Liver (tissue), 9 donors: ENCODE measurements around the gene PRXL2A. TPM values are rescaled to one million over a fixed set of nuclear protein-coding genes. Genes with fewer than 3 reads are reported as not detected.
A peak's percentile ranks its signal among the peaks of the same experiment; 100 is the strongest.

Experiments
- DNase-seq: peaks from one replicate; pipeline ENCODE4 v3.0.0-alpha.2; 2017; ENCODE audit warnings: low spot score
- H3K27ac ChIP-seq, 2 donors: one replicate each; pipeline ENCODE4 v1.7.0; 2013; ENCODE audit warnings: inconsistent platforms in 2 of 2, low read length in 2 of 2, control low read depth in 1 of 2, low read depth in 1 of 2, mild to moderate bottlenecking in 1 of 2
- H3K27me3 ChIP-seq, 4 donors: one replicate each; pipeline versions ENCODE4 v1.6.1 to v1.7.0; 2013; ENCODE audit warnings: low read length in 3 of 4, inconsistent platforms in 1 of 4, mild to moderate bottlenecking in 1 of 4, moderate library complexity in 1 of 4; ENCODE audit not compliant: control insufficient read depth in 4 of 4, insufficient read depth in 4 of 4
- H3K36me3 ChIP-seq, 4 donors: one replicate each; pipeline versions ENCODE4 v1.6.1 to v1.7.0; 2013; ENCODE audit warnings: low read length in 3 of 4, mild to moderate bottlenecking in 3 of 4, low read depth in 1 of 4, moderate library complexity in 1 of 4; ENCODE audit not compliant: control insufficient read depth in 4 of 4, insufficient read depth in 3 of 4
- H3K4me1 ChIP-seq, 4 donors: one replicate each; pipeline versions ENCODE4 v1.6.1 to v1.7.0; 2013; ENCODE audit warnings: low read length in 3 of 4, mild to moderate bottlenecking in 3 of 4, moderate library complexity in 1 of 4; ENCODE audit not compliant: control insufficient read depth in 4 of 4, insufficient read depth in 4 of 4
- H3K4me3 ChIP-seq, 3 donors: one replicate each; pipeline versions ENCODE4 v1.6.1 to v1.7.0; 2013; ENCODE audit warnings: low read length in 3 of 3, control low read depth in 1 of 3, low read depth in 1 of 3, mild to moderate bottlenecking in 1 of 3
- H3K9ac ChIP-seq, 2 donors: one replicate each; pipeline ENCODE4 v1.7.0; 2013; ENCODE audit warnings: low read length in 2 of 2, mild to moderate bottlenecking in 2 of 2, moderate library complexity in 2 of 2, control low read depth in 1 of 2, low read depth in 1 of 2
- H3K9me3 ChIP-seq, 4 donors: one replicate each; pipeline versions ENCODE4 v1.6.1 to v1.7.0; 2013; ENCODE audit warnings: low read length in 3 of 4; ENCODE audit not compliant: control insufficient read depth in 4 of 4
- FOXA1 ChIP-seq: IDR thresholded peaks from 2 replicates; pipeline ENCODE4 v1.6.1; 2016; ENCODE audit warnings: antibody characterized with exemption
- FOXA2 ChIP-seq: IDR thresholded peaks from 2 replicates; pipeline ENCODE4 v1.6.1; 2016; ENCODE audit warnings: antibody characterized with exemption
- GABPA ChIP-seq, 2 donors: IDR thresholded peaks in 1 of 2; conservative IDR thresholded peaks in 1 of 2; 2 replicates each; pipeline ENCODE4 v1.6.1; 2016; ENCODE audit warnings: antibody characterized with exemption in 2 of 2, mild to moderate bottlenecking in 1 of 2, moderate library complexity in 1 of 2
- HNF4A ChIP-seq, 2 donors: conservative IDR thresholded peaks; 2 replicates each; pipeline ENCODE4 v1.6.1; 2016; ENCODE audit warnings: antibody characterized with exemption in 2 of 2, mild to moderate bottlenecking in 2 of 2
- JUND ChIP-seq, 2 donors: IDR thresholded peaks; 2 replicates each; pipeline ENCODE4 v1.6.1; 2016; ENCODE audit warnings: antibody characterized with exemption in 2 of 2
- RAD21 ChIP-seq, 2 donors: IDR thresholded peaks; 2 replicates each; pipeline ENCODE4 v1.6.1; 2016; ENCODE audit warnings: antibody characterized with exemption in 2 of 2, mild to moderate bottlenecking in 2 of 2
- REST ChIP-seq: IDR thresholded peaks from 2 replicates; pipeline ENCODE4 v1.6.1; 2016; ENCODE audit warnings: antibody characterized with exemption, mild to moderate bottlenecking
- RXRA ChIP-seq, 2 donors: IDR thresholded peaks; 2 replicates each; pipeline ENCODE4 v1.6.1; 2017 to 2018; ENCODE audit warnings: antibody characterized with exemption in 2 of 2, mild to moderate bottlenecking in 1 of 2
- ZBTB33 ChIP-seq: IDR thresholded peaks from 2 replicates; pipeline ENCODE4 v1.6.1; 2016; ENCODE audit warnings: antibody characterized with exemption
- WGBS: extraction: QIAGEN DNeasy Blood & Tissue Kit; methylation state at CpG from one replicate; pipeline ENCODE4 v1.1.7; 2013; 5-methylcytosine and 5-hydroxymethylcytosine counted together
- polyA plus RNA-seq, 2 donors: library from polyadenylated mRNA; stranded (reverse) in 1 of 2; unstranded in 1 of 2; fragments of 200-250 nt in 1 of 2; fragments of >200 nt in 1 of 2; fragmentation: Nextera tagmentation in 1 of 2; extraction: Ambion mirVana in 1 of 2; gene quantifications; one replicate each; pipeline versions ENCODE4 v1.2.1 to v1.2.3, GENCODE V29; 2013 to 2015
- total RNA-seq, 2 donors: library from RNA; depleted of rRNA; stranded (reverse); fragments of >200 nt; gene quantifications; one replicate each; pipeline ENCODE4 v1.2.3, GENCODE V29; 2014
- donor health status: healthy.
- donor health status: healthy.
- donor health status: healthy.
- donor health status: healthy.
- donor health status: healthy.

Gene PRXL2A
- total and polyA plus RNA-seq, 4 donors: 48.5 to 87.4 (median 54.1) TPM

- Histone ChIP-seq H3K27ac (no peak overlapping the region), H3K9me3 (no peaks in the 10 kb centered on the region), H3K9ac (no peak overlapping the region), H3K36me3 (no peaks in the 10 kb centered on the region), H3K4me3 (no peak overlapping the region), H3K27me3 (no peaks in the 10 kb centered on the region), H3K4me1 (peaks cover 10 to 48% (median 31%) of the 10 kb centered on the region in 4 donors)
- DNase-seq: no peak
- TF ChIP-seq HNF4A (conservative IDR thresholded peaks at IDR 0.05) (no peak), REST (no peak), FOXA1 (no peak)
- WGBS: 88% methylated on average over 10 of the region's 10 CpGs
Observed at GRCh38 chr10:80465839-80466590, 57.7 kb downstream of the PRXL2A start.

GRCh38 chr10:80466724-80467326 lies 58.5 kb downstream of the PRXL2A start:
- no peaks in the 10 kb centered on the region for H3K36me3 ChIP-seq
- TF ChIP-seq REST (no peak), FOXA2 (no peak), GABPA (IDR thresholded peaks at IDR 0.05 in 1 of 2, conservative IDR thresholded peaks at IDR 0.05 in 1 of 2) (no peak), RAD21 (IDR thresholded peaks at IDR 0.05) (no peak), RXRA (IDR thresholded peaks at IDR 0.05) (no peak), ZBTB33 (no peak), JUND (IDR thresholded peaks at IDR 0.05) (no peak)
- peak overlapping the region; percentile 57 to 61 for H3K27ac ChIP-seq
- H3K4me1 ChIP-seq: peaks cover 17 to 43% (median 28%) of the 10 kb centered on the region in 4 donors
- WGBS: 62% methylated on average over 10 of the region's 10 CpGs
- no peak overlapping the region for H3K4me3 ChIP-seq
- H3K27me3 ChIP-seq: no peaks in the 10 kb centered on the region
- DNase-seq: no peak
- H3K9ac ChIP-seq: no peak overlapping the region
- H3K9me3 ChIP-seq: no peaks in the 10 kb centered on the region
